Right ventricle myocardium inferior (tissue), 1 donor: Measurements from ENCODE around the gene PTAFR. TPM values are rescaled to one million over a fixed set of nuclear protein-coding genes. Genes with fewer than 3 reads are reported as not detected.

Experiments used
- ATAC-seq: fragments of 200-7000 bp; cut with Tn5 transposase; one replicate; pipeline ENCODE4 v1.9.1; 2020; ENCODE audit warnings: mild to moderate bottlenecking, moderate library complexity
- DNase-seq: peaks from one replicate; pipeline ENCODE4 v3.0.0; 2021; ENCODE audit errors: missing footprints
- intact Hi-C: fragments of 100-400 bp; cut with DNase I; formaldehyde crosslinking; loops from one replicate; pipeline ENCODE4 v1.11.0; 2022
- long read RNA-seq: library from polyadenylated mRNA; unstranded; transcript quantifications from one replicate; pipeline ENCODE4 v2.0.0, GENCODE V29; 2021
- total RNA-seq: library from RNA; stranded (reverse); fragmentation: NEBNext Ultra II Directional; extraction: Animal tissue kit (Norgen Biotek cat#: 25700); gene quantifications from one replicate; pipeline ENCODE4 v1.2.1, GENCODE V29; 2021
- donor health status: DM: no; HTN: yes; CAD: no; lungs with severe emphysema.

PTAFR gene, protein sequence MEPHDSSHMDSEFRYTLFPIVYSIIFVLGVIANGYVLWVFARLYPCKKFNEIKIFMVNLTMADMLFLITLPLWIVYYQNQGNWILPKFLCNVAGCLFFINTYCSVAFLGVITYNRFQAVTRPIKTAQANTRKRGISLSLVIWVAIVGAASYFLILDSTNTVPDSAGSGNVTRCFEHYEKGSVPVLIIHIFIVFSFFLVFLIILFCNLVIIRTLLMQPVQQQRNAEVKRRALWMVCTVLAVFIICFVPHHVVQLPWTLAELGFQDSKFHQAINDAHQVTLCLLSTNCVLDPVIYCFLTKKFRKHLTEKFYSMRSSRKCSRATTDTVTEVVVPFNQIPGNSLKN
- 2.7 TPM for total RNA-seq
- long read RNA-seq, full-length matches to known transcripts, result 3 of 5 reads
- long read RNA-seq, partial matches to known transcripts, result 0 of 5 reads
- long read RNA-seq, other reads (novel, unspliced or antisense), result 2 of 5 reads

DNA sequence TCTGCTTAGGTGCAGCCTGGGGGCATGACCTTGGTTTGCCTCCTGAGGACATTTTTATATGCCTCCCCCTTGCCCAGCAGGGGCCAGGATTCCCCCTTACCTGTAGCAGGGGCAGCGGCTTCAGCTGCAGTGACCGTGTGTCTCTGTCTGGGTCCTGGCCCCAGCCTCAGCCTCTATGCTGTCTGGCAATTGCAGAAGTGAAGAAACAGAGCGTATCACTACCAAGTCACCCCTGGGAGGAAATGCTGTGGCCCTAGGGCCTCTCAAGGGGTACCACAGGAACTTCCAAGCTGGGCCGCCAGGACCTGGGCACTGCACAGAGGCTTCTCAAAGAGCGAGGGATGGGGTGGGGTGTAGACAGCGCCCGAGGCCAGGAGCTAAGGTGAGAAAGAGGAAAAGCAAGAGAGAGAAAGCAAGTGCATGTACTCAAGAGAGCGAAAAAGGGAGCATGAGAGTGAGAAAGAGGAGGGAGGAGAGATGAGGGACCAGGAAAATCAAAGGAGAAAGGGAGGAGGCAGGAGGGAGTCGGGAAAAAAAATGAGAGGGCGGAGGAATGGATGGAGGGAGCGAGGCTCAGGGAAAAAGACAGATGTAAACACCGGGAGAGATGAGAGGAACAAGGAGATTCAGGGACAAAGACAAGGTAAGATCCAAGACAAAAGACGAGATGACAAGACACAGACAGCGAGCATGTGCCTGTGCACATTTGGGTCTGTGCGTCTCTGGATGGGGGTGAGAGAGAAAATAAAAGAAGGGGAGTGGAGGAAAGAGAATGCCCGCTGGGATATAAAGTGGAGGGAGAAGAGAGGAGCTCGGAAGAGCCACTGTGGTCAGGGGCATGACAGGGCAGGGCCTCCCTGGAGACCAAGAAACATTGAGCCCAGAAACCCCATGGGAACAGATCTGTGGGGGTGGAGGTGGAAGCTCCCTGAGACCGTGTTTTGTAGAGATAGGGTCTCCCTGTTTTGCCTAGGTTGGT is at the start of gene PTAFR:
Gene PTAFR, minus strand, starts transcription at position 199 of the 979 bp plus-strand sequence. CDS start 25,669 bp downstream, outside the sequence.
- intact Hi-C loops, result no loop called here
- DNase-seq, result peak; percentile 80
- ATAC-seq, result peak; percentile 43

DNA sequence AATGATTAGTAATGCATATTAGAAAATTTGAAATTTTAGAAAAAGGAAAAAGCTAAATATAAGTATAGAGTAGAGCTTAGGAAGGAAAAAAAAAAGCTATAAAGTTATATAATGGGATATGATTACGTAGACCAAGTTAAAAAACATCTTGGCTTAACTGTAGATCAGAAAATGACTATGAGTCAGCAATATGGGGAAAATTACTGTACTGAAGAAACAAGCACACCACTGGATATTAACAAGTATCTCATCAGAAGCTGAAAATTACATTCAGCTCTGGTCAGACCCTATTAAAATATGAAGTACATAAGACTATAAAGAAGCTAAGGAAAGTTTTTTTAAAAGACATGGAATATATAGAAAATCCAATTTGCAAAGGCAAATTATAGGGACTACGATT is 36.8 kb upstream of the PTAFR start:
- ATAC-seq, result no peak
- intact Hi-C loops, result no loop called here
- no peak for DNase-seq

DNA sequence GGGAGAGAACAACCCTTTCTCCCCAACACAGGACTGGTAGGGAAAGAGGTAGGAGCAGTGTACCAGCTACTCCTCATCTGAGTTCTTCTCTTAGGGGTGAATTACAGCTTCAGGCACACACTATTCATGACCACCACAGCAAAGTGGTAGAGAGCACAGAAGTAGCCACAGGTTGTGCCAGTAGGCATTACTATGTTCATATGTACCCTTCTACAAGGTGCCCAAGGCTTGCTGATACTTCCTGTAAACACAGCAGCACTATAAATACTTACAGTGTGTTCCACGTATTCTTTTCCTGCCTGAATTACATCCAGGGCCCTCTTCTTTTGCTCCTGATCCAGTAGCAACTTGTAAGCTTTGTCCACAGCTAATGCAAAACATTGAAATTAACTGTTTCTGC is 33.2 kb upstream of the PTAFR start:
- DNase-seq, result no peak
- ATAC-seq, result no peak
- intact Hi-C loops, result loop anchor here (1.0 to 5.0 kb wide), 2 partner anchors 118 to 352 kb away; no protein-coding TSS in a partner anchor

DNA sequence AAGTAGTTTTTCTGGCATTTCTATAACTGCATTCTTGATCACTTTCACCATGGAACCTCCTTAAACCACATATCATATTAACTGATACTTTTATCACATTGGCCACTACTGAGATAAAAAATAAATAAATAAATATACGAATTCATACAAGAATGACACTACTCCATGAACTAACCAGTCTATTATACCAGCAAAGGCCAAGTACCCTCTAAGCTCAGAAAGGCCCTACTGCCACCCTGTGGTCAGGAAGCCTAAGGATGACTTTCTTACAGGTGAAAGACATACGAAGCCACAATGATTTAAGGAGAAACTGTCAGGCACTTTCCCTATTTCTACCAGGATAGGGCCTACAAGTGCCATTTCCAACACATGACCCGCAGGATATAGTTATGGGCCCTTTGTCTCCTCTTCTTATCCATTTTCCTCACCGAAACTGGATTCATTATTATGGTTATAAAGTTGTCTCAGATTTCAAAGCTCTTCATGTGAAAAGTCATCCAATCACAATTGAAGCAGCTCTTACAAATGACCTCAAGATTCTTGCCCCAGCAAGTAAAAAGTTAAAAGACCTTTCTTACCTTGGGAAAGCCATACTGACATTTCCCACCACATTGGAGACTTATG is 32.4 kb upstream of the PTAFR start:
- intact Hi-C loops, result loop anchor here (1.0 to 5.0 kb wide), 2 partner anchors 118 to 352 kb away; no protein-coding TSS in a partner anchor
- DNase-seq (no peak), ATAC-seq (peak; percentile 67)

DNA sequence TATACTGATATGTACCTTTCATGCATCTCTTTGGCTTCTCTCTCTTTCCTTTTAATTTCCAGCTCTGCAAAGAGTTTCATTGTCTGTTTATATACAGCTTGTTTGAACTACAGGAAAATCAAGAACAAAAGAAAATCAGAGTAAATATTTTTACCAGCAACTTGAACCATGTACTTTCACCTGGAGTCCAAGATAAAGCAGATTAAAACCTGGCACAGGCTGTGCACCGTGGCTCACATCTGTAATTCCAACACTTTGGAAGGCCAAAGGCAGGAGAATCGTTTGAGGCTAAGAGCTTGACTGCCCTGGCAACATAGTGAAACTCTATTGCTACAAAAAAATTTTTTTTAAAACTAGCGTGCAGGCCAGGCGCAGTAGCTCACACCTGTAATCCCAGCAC is 28.8 kb upstream of the PTAFR start:
- DNase-seq (no peak), ATAC-seq (no peak)
- intact Hi-C loops, result loop anchor here (5.0 kb wide), 1 partner anchor 348 kb away; no protein-coding TSS in a partner anchor

DNA sequence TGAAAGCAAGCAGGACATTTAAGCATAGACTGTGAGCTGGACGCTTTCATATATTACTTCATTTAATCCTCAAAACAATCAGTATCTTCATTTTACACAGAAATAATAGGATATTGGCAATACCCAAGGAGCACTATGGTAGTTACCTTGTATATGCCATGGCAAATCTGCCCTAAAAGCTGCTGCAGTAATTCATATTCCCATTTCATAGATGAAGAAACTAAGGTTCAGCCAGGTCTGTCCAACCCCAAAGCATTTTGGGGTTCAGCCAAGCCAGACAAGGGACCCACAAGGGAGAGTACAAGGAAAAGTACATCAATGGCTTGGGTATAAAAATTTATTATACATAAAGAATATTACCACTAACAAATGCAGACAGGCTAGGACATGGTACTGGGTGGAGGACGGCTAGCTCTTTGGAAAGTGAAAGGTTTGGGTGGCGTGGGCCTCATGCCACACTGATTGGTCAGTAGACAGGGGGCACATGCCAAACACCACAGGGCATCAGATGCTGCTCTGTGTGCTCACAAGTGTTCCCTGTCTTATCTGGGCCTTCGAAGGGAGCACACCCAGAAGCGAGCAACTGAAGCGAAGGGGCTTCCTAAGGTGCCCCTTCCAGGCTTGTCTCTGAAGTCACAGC is 23.9 kb upstream of the PTAFR start:
- ATAC-seq, result no peak
- intact Hi-C loops, result no loop called here

DNA sequence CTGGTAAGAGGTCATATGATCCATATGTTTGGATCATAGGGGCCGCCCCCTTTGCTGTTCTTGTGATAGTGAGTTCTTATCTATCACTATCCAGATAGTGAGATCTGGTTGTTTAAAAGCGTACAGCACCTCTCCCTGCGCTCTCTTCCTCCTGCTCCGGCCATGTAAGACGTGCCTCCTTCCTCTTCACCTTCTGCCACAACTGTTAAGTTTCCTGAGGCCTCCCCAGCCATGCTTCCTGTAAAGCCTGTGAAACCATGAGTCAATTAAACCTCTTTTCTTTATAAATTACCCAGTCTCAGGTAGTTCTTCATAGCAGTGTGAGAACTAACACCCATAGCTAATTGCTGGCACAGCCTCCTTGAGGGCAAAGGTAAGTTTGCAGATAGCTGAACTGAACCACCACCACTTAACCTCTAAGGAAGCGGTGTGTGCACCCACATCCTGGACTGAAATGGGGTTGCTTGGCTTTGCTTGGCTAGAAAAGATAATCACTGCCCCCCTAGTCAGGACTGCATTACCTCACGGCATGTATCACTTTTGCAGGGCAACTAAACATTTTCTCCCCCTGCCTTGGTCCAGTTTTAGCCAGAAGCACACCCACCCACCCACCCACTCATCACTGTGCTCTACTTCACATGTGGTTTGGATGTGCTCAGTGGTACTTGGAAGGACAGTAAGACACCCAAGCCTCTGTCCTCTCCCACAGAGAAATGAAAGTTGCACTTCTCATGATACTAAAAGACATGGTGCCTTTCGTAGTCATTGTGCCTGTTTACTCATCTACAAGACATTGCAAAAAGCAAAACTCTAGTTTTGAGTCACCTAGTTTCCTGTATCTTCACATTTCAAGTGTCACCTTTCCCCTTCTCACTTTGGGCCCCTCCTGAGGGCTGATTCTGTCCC is 23.1 kb upstream of the PTAFR start:
- intact Hi-C loops, result no loop called here
- DNase-seq (no peak), ATAC-seq (no peak)

More for the DNA sequence above, 23.9 kb upstream of the PTAFR start:
- no peak for DNase-seq

DNA sequence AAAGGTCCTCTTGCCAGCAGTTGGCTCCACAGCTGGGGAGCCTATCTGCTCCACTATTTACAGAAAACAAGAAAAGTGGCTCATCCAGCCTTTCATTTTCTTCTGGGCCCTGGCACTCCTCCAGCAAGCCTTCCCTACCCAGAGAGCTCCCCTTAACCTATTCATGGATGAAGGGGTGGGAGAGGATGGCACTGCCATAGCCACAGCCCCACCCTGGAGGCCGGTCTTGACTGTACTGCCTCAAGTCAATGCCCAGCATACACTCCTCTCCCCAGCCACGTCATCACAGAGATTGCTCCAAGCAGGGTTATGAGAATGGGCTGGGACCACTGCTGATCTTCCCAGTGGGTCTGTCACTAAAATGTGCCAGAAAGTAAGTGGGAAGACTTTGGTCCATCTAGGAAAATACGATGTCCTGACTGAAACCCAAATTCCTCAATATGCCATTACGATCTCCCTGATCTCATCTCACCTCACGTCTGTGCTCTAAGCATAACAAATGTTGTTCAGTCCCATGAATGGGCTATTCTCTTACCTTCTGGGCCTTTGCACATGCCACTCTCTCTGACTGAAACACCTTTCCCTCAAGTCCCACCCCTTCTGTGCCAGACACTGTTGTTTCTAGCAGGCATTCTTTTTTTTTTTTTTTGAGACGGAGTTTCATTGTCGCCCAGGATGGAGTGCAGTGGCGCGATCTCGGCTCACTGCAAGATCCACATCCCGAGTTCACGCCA is 21.4 kb upstream of the PTAFR start:
- intact Hi-C loops, result no loop called here
- no peak for DNase-seq
- ATAC-seq, result no peak

DNA sequence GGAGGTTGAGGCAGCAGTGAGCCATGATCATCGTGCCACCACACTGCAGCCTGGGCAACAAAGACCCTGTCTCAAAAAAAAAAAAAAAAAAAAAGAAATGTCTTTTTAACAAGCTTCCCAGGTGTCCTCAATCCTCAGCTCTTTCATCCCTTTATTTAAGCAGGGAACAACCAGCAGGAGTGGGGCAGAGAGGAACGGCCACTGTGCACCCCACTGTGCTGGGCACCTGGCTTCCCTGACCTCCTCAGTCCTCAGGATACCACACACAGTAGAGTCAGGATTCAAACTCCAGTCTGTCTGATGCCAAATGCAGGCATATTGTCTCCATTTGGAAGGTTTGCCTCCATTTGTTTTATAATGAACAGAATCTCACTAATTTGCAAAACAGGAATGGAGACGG is 19.8 kb upstream of the PTAFR start:
- no peak for DNase-seq
- intact Hi-C loops, result no loop called here
- no peak for ATAC-seq

DNA sequence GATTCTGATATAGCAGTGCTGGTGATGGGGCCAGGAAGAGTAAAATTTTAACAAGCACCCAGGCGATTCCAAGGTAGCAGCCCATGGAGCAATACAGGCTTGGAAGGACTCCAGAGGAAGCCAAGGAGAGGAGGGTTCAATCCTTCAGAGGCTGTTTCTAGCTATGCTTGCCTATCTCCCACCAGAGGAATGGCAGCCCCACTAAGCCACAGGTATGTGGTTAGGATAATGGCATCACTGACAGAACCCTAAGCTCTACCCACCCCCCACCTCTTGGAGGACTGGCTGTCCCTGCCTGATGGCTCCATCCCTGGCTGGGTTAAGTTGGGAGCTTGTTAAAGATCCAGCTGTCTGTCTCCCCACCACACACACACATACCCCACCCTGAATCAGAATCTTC is 19.3 kb upstream of the PTAFR start:
- ATAC-seq (no peak), DNase-seq (no peak)
- intact Hi-C loops, result no loop called here

DNA sequence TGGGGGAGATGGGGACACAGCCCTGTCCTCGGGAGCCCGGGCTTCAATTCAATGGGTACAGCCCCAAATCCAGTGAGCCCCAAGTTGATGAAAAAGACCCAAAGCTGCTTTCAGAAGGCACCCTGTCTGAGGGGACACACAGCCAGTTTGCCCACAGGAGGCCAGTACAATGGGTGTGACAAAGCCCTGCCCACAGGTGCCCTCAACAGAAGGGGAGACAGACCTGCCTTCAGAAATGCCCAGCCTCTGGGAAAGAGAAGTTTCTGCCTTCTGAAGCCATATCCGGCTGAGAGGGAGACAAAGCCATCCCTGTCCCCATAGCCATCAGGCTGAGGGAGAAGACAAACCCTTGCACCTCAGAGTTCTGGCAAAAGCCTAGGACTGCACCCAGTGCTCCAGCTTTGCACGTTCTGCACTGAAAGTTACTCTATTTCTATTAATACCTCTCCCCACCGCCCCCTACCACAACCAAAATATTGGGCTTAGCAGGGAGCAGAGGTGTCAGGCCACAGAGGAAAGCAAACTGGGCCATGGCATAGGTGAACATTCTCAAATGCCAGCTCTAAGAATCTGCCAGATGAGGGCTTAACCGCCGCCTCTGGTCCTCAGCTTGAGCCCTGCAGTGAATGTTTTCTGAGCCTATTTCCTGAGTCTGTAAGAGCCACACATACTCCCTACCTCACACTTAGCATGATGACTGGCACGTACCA is 18.0 kb upstream of the PTAFR start:
- DNase-seq (no peak), ATAC-seq (no peak)
- intact Hi-C loops, result no loop called here

DNA sequence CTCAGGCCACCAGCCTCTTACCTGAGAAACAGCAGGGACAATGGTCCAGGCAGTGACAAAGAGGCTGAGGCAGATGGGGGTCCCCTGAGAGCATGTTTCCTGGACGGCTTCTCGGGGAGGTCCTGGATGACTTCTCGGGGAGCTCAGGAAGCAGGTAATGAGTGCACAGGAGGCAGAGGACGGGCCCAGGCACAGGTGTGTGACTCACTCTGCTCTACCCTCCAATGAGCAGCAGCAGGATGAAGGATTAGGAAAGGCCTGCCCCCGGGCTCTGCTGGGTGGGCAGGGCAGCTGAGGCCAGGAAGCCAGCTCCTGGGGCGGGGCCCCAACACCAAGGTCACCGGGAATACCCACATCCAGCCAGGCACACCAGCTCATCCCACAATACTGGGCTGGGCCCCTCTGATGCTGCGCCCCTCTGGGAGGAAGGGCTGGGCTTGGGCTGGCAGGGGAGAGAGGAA is 17.2 kb upstream of the PTAFR start:
- intact Hi-C loops, result no loop called here
- no peak for DNase-seq
- ATAC-seq, result no peak

DNA sequence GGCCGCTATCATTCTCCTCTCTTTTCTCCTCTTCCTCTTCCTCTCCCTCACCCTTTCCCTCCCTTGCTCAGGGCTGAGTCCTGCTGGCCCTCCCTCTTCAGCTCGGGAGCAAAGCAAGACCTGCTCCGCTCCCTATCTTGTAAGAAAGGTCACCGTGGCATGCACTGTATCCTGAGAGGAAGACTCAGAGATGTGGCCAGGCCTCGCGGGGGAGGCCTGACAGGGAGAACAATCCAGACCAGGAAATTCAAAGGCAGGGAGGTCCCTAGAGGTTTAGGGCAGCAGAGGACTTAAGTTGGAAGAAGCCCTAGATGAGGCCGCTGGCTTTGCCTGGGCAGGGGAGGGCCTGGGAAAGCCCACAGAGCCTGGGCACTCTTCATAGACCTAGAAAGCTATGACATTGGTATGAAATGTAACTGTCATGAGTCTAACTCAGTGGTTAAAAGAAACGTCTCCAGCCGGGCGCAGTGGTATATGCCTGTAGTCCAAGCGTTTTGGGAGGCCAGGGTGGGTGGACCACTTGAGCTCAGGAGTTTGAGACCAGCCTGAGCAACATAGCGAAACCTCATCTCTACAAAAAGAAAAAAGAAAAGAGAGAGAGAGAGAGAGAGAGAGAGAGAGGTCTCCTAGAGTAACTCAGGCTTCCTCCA is 14.6 kb upstream of the PTAFR start:
- DNase-seq, result no peak
- intact Hi-C loops, result no loop called here
- no peak for ATAC-seq

DNA sequence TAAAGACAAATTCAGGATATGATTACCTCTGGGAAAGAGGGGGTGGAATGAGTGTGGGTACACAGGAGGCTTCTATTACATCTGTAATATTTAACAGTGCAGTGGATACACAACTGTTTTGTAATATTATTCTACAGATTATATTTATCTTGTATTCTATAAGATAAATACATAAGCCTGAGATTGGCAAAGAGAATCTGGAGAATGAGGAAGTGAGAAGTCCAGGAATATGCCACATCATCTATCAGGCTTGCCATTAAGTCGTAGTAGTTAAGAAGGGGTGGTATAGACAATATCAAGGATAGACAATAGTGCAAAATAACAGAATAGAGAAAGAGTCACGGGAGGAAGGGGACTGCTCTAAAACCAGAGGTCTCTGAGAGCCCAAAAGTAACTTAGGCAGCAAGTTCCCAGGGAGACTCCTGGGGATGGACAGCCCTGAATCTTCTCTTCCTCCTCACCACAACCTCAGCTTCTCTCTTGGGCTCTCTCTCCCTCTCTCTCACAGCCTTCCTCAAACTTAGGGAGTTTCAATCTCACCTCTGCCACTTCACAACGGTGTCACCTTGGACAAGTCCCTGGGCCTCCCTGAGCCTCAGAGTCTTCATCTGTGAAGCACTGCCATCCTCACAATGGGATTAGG is 14.0 kb upstream of the PTAFR start:
- intact Hi-C loops, result no loop called here
- DNase-seq (no peak), ATAC-seq (no peak)

DNA sequence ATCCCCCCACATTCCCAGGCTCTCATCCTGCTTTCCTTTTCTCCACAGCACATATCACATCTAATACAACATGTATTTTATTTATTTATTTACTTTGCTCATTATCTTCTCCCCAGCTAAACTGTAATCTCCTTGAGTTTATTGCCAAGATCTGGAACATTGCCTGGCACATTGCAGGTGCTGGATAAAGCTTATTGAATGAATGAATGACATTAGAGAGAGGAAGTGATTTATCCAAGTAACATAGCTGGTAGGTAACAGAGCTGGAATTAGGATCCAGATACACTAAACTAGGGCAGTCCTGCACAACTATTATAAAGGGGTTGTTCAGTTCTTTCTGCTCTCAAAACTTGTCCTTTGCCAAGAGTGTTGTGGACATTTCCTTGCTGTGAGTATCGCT is 8.6 kb upstream of the PTAFR start:
- intact Hi-C loops, result no loop called here
- ATAC-seq (no peak), DNase-seq (no peak)
